ENCODE data around the gene GAN. TPM values are rescaled to one million over a fixed set of nuclear protein-coding genes. Genes with fewer than 3 reads are reported as not detected.

Gene GAN
- total and polyA plus RNA-seq, 9 of the 15 experiments (the other 6 are each of a cell fraction or from before 2014, with no cell fraction given), result 0.83 to 15.1 (median 5.2) TPM

- TF ChIP-seq, protein P1, sequence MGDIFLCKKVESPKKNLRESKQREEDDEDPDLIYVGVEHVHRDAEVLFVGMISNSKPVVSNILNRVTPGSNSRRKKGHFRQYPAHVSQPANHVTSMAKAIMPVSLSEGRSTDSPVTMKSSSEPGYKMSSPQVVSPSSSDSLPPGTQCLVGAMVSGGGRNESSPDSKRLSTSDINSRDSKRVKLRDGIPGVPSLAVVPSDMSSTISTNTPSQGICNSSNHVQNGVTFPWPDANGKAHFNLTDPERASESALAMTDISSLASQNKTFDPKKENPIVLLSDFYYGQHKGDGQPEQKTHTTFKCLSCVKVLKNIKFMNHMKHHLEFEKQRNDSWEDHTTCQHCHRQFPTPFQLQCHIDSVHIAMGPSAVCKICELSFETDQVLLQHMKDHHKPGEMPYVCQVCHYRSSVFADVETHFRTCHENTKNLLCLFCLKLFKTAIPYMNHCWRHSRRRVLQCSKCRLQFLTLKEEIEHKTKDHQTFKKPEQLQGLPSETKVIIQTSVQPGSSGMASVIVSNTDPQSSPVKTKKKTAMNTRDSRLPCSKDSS (IDR thresholded peaks at IDR 0.05; ENCODE audit: low read depth, partially characterized antibody), result no peak
- TF ChIP-seq ZNF518B (CRISPR knock-in tag; IDR thresholded peaks at IDR 0.05), result no peak
- peak; percentile 72; the same call in 1 of the 2 replicates for TF ChIP-seq ERF (CRISPR knock-in tag; IDR thresholded peaks at IDR 0.05)
- TF ChIP-seq, protein P2, sequence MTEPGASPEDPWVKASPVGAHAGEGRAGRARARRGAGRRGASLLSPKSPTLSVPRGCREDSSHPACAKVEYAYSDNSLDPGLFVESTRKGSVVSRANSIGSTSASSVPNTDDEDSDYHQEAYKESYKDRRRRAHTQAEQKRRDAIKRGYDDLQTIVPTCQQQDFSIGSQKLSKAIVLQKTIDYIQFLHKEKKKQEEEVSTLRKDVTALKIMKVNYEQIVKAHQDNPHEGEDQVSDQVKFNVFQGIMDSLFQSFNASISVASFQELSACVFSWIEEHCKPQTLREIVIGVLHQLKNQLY (CRISPR knock-in tag; conservative IDR thresholded peaks at IDR 0.05), result no peak; a peak in 1 of 4 replicates
- TF ChIP-seq CXXC5 (CRISPR knock-in tag; IDR thresholded peaks at IDR 0.05), result peak; percentile 100
- peak; percentile 86 for TF ChIP-seq SP1 (CRISPR knock-in tag; IDR thresholded peaks at IDR 0.05)
- TF ChIP-seq MTA3 (IDR thresholded peaks at IDR 0.05; ENCODE audit: borderline replicate concordance), result peak; percentile 95
- no peak for TF ChIP-seq SNIP1 (IDR thresholded peaks at IDR 0.05; ENCODE audit: low read depth)
- TF ChIP-seq, protein P3, sequence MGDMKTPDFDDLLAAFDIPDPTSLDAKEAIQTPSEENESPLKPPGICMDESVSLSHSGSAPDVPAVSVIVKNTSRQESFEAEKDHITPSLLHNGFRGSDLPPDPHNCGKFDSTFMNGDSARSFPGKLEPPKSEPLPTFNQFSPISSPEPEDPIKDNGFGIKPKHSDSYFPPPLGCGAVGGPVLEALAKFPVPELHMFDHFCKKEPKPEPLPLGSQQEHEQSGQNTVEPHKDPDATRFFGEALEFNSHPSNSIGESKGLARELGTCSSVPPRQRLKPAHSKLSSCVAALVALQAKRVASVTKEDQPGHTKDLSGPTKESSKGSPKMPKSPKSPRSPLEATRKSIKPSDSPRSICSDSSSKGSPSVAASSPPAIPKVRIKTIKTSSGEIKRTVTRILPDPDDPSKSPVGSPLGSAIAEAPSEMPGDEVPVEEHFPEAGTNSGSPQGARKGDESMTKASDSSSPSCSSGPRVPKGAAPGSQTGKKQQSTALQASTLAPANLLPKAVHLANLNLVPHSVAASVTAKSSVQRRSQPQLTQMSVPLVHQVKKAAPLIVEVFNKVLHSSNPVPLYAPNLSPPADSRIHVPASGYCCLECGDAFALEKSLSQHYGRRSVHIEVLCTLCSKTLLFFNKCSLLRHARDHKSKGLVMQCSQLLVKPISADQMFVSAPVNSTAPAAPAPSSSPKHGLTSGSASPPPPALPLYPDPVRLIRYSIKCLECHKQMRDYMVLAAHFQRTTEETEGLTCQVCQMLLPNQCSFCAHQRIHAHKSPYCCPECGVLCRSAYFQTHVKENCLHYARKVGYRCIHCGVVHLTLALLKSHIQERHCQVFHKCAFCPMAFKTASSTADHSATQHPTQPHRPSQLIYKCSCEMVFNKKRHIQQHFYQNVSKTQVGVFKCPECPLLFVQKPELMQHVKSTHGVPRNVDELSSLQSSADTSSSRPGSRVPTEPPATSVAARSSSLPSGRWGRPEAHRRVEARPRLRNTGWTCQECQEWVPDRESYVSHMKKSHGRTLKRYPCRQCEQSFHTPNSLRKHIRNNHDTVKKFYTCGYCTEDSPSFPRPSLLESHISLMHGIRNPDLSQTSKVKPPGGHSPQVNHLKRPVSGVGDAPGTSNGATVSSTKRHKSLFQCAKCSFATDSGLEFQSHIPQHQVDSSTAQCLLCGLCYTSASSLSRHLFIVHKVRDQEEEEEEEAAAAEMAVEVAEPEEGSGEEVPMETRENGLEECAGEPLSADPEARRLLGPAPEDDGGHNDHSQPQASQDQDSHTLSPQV (IDR thresholded peaks at IDR 0.05), result no peak
- TF ChIP-seq, protein P4, sequence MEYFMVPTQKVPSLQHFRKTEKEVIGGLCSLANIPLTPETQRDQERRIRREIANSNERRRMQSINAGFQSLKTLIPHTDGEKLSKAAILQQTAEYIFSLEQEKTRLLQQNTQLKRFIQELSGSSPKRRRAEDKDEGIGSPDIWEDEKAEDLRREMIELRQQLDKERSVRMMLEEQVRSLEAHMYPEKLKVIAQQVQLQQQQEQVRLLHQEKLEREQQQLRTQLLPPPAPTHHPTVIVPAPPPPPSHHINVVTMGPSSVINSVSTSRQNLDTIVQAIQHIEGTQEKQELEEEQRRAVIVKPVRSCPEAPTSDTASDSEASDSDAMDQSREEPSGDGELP (CRISPR knock-in tag; IDR thresholded peaks at IDR 0.05; ENCODE audit: borderline replicate concordance), result peak; percentile 99
- no peak for TF ChIP-seq HOXB6 (CRISPR knock-in tag; IDR thresholded peaks at IDR 0.05; ENCODE audit: borderline replicate concordance)
- no peak for TF ChIP-seq ZNF584 (CRISPR knock-in tag; IDR thresholded peaks at IDR 0.05; ENCODE audit: low read depth)
- no peak for TF ChIP-seq FOXO4 (CRISPR knock-in tag; IDR thresholded peaks at IDR 0.05)
Observed at GRCh38 chr16:81314603-81315270, at the start of gene GAN (continued).
